ENCODE results near the gene EPHB1. TPM values are rescaled to one million over a fixed set of nuclear protein-coding genes. Genes with fewer than 3 reads are reported as not detected.

Gene EPHB1
- total and polyA plus RNA-seq, 2 of the 13 experiments (the other 11 are each of a cell fraction or from before 2014, with no cell fraction given): 0.07 to 0.21 TPM

- no peak for TF ChIP-seq PITX1 (CRISPR knock-in tag; IDR thresholded peaks at IDR 0.05)
- TF ChIP-seq ZNF672 (CRISPR knock-in tag; IDR thresholded peaks at IDR 0.05): no peak
- TF ChIP-seq, protein P1, sequence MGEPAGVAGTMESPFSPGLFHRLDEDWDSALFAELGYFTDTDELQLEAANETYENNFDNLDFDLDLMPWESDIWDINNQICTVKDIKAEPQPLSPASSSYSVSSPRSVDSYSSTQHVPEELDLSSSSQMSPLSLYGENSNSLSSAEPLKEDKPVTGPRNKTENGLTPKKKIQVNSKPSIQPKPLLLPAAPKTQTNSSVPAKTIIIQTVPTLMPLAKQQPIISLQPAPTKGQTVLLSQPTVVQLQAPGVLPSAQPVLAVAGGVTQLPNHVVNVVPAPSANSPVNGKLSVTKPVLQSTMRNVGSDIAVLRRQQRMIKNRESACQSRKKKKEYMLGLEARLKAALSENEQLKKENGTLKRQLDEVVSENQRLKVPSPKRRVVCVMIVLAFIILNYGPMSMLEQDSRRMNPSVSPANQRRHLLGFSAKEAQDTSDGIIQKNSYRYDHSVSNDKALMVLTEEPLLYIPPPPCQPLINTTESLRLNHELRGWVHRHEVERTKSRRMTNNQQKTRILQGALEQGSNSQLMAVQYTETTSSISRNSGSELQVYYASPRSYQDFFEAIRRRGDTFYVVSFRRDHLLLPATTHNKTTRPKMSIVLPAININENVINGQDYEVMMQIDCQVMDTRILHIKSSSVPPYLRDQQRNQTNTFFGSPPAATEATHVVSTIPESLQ (CRISPR knock-in tag; conservative IDR thresholded peaks at IDR 0.05): no peak
- no peak for TF ChIP-seq ZNF556 (CRISPR knock-in tag; IDR thresholded peaks at IDR 0.05; ENCODE audit: borderline replicate concordance)
- no peak for TF ChIP-seq GLI4 (CRISPR knock-in tag; IDR thresholded peaks at IDR 0.05; ENCODE audit: borderline replicate concordance)
- no peak for TF ChIP-seq ATM (IDR thresholded peaks at IDR 0.05; ENCODE audit: borderline replicate concordance)
Observed at GRCh38 chr3:134910026-134910425, 115.0 kb downstream of the EPHB1 start (continued).

GRCh38 chr3:134911586-134912548, 116.8 kb downstream of the EPHB1 start:
- Histone ChIP-seq H3K9ac (ENCODE audit: insufficient read depth, low read depth, low read length) (no peak overlapping the region), H3K79me2 (ENCODE audit: insufficient read depth, low read length) (no peaks in the 10 kb centered on the region), H3K27ac (ENCODE audit: extremely low read length, insufficient read depth, low read length) (no peak overlapping the region), H2AFZ (ENCODE audit: low read length) (no peak overlapping the region), H3K27me3 (ENCODE audit: control insufficient read depth in 1 of 2, insufficient read depth in 2 of 2, low read length in 2 of 2) (no peaks in the 10 kb centered on the region), H3K4me3 (replicated peaks in 1 of 3; ENCODE audit: insufficient read depth in 1 of 3, low read depth in 2 of 3, low read length in 3 of 3) (no peak overlapping the region), H3K9me3 (ENCODE audit: low read length) (no peaks in the 10 kb centered on the region), H3K36me3 (replicated peaks in 1 of 2; ENCODE audit: control insufficient read depth in 1 of 2, insufficient read depth in 2 of 2, low read length in 2 of 2) (no peaks in the 10 kb centered on the region), H3K4me1 (ENCODE audit: insufficient read depth, low read length) (no peaks in the 10 kb centered on the region), H4K20me1 (ENCODE audit: insufficient read depth, low read length) (no peaks in the 10 kb centered on the region), H3K4me2 (ENCODE audit: low read depth, low read length) (no peak overlapping the region)
- ChIA-PET POLR2A (no interaction called here), CTCF (ENCODE audit: low intra/inter-chr PET ratio, low total read pairs) (no interaction called here)
- WGBS (ENCODE audit: low lambda C conversion rate): 28% methylated on average over 8 of the region's 11 CpGs
- in situ Hi-C loops (cut with HindIII; ENCODE audit: extremely low pct_ligation_motif_present, low pct_unique_long_range_greater_than_20kb): no loop called here
- FAIRE-seq (no peak), ATAC-seq (no peak), DNase-seq (ENCODE audit: low spot score) (no peak)
- BruUV-seq (replicated peaks): no TSS peak
- TF ChIP-seq SIX4 (CRISPR knock-in tag; IDR thresholded peaks at IDR 0.05) (no peak), MXI1 (IDR thresholded peaks at IDR 0.05; ENCODE audit: borderline replicate concordance, low read depth, low read length) (no peak), SRY (CRISPR knock-in tag; IDR thresholded peaks at IDR 0.05) (no peak), NRL (CRISPR knock-in tag; IDR thresholded peaks at IDR 0.05; ENCODE audit: borderline replicate concordance) (no peak), ZNF619 (CRISPR knock-in tag; IDR thresholded peaks at IDR 0.05) (no peak), FOXP1 (IDR thresholded peaks at IDR 0.05) (no peak), FOXP1 (CRISPR knock-in tag; IDR thresholded peaks at IDR 0.05) (no peak), HHEX (CRISPR knock-in tag; IDR thresholded peaks at IDR 0.05) (no peak), PCBP1 (IDR thresholded peaks at IDR 0.05; ENCODE audit: borderline replicate concordance, low read depth, low read length) (no peak)
- TF ChIP-seq, protein P2, sequence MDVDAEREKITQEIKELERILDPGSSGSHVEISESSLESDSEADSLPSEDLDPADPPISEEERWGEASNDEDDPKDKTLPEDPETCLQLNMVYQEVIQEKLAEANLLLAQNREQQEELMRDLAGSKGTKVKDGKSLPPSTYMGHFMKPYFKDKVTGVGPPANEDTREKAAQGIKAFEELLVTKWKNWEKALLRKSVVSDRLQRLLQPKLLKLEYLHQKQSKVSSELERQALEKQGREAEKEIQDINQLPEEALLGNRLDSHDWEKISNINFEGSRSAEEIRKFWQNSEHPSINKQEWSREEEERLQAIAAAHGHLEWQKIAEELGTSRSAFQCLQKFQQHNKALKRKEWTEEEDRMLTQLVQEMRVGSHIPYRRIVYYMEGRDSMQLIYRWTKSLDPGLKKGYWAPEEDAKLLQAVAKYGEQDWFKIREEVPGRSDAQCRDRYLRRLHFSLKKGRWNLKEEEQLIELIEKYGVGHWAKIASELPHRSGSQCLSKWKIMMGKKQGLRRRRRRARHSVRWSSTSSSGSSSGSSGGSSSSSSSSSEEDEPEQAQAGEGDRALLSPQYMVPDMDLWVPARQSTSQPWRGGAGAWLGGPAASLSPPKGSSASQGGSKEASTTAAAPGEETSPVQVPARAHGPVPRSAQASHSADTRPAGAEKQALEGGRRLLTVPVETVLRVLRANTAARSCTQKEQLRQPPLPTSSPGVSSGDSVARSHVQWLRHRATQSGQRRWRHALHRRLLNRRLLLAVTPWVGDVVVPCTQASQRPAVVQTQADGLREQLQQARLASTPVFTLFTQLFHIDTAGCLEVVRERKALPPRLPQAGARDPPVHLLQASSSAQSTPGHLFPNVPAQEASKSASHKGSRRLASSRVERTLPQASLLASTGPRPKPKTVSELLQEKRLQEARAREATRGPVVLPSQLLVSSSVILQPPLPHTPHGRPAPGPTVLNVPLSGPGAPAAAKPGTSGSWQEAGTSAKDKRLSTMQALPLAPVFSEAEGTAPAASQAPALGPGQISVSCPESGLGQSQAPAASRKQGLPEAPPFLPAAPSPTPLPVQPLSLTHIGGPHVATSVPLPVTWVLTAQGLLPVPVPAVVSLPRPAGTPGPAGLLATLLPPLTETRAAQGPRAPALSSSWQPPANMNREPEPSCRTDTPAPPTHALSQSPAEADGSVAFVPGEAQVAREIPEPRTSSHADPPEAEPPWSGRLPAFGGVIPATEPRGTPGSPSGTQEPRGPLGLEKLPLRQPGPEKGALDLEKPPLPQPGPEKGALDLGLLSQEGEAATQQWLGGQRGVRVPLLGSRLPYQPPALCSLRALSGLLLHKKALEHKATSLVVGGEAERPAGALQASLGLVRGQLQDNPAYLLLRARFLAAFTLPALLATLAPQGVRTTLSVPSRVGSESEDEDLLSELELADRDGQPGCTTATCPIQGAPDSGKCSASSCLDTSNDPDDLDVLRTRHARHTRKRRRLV (CRISPR knock-in tag; IDR thresholded peaks at IDR 0.05): no peak
- intact Hi-C loops (cut with micrococcal nuclease; ENCODE audit: unreplicated experiment): no loop called here
